Stimulated activated CD4-positive, alpha-beta T cell treated with anti-CD3 and anti-CD28 coated beads, Interleukin-2, amount 100 ng/mL, for 4 hours (primary cell): ENCODE measurements around the gene SLC16A3.

Source experiments
- DNase-seq: peaks from one replicate; pipeline ENCODE4 v3.0.0-alpha.2; 2020; ENCODE audit warnings: low read depth

SLC16A3 gene

DNA sequence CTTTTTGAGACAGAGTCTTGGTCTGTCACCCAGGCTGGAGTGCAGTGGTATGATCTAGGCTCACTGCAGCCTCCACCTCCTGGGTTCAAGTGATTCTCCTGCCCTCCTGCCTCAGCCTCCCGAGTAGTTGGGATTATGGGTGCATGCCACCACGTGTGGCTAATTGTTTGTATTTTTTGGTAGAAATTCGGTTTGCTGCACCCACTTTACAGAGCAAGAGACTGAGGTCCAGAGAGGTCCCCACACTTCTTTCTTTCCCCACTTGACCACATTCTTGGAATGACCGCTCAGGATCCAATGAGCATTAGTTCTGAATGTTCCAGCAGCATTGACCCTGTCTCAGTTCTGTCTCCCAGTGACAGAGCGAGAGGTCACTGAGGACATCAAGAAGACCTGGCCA is 5.3 kb upstream of the SLC16A3 start:
- DNase-seq, result no peak

DNA sequence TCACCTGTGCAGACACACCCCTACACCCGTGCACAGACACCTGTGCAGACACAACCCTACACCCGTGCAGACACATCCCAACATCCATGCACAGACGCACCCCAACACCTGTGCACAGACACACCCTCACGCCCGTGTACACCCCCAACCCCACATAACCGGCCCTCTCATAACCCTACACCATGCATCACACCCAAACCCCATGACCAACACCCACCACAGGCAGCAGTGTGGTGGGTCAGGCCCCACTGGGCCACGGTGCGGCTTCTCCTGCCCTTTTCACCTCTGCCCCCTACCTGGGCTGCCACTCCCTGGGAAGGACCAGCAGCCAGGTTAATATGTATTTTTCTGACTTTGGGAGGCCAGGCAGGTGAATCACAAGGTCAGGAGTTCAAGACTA is 4.2 kb upstream of the SLC16A3 start:
- DNase-seq, result no peak

DNA sequence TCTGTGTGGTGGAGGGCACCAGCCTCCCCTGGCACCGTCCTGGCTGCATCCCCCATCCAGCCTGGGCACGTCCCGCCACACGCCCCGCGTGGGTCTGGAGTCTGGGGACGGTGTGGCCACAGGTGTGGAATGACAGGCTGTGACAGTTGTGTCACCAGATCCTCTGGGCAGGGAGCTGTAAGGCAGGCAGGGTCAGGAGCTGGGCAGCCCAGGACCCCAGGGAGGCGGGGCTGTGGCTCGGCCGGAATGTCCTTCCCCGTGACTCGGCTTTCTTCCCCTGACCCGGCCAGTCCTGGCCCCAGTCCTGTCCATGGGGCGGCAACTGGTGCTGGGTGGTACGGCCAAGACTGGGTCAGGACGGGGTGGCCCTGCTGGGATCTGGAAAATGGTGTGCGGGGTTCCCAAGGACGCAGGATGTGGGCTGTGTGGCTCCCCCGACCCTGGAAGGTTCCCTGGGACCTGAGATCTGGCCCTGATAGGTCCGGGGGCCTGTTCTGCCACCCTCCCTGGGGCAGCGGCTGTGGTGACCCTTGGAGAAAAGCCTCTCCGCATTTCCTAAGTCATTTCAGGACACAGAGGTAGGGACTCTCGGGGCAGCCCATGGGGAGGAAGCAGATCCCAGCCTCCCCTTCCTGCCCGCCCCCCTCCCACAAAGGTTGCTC is 3.3 kb upstream of the SLC16A3 start:
- DNase-seq, result no peak

DNA sequence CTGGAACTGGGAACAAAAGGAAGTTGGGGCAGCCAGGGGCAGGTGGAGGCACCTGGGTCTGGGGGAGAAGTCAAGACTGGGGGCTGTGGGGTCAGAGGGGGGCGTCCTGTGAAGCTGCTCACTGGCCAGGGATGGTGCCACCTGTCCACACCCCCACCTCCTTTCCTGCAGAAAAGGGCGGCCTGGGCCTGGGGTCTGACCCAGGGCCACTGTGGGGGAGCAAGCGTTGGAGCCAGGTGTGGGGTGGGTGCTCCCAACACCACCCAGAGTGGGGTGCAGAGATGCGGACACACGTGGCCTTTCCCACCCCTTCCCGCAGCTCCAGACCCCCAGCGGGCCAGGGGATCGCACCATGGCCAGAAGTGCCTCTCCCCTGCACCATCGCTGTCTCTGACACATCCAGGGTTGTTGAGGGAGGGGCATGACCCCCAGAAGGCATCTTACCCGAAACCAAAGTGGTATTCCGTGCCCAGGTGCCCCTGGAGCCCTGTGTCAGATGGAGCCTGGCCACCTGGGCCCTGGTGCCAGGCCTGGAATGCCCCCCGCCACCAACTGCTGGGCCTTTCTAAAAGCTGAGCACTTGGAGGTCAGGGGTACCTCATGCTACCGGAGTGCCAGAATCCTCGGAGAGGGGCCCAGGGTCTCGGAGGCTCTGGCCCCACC is 2.6 kb upstream of the SLC16A3 start:
- no peak for DNase-seq

DNA sequence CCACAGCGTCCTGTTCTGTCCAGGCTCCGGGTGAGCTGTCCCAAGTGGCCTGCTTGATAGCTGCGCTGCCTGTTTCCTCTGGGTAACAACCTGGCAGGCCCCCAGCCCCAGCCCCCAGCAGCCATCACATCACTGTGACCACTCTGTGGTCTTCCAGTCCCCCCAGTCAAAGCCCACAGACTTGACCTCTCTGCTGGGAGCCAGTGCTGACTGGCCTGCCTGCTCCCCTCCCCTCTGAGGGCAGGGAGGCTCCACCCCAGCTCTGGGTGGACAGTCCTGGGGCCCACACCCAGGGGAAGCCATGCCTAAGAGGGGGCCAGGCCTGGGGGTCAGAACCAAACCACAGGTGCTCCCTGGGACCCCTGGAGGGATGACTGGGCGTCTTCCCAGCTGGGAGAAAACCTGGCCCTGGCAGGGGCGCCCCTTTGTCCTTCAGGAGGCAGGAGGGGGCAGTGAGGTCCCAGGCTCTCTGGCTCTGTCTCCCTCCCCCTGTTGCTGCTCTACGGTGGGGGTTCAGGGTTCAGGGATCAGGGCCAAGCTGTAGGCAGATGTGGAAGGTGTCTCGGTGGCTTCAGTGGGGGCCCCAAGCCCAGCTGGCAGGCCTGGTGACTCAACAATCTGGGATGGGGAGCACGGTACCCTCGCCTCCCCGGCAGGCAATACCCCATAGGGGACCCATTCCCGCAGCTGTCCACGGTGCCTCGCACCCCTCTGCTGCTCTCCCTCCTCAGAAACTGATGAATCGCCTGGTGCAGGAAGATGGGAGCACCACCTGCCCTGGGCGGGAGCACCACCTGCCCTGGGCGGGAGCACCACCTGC is 1.8 kb upstream of the SLC16A3 start:
- DNase-seq, result no peak

DNA sequence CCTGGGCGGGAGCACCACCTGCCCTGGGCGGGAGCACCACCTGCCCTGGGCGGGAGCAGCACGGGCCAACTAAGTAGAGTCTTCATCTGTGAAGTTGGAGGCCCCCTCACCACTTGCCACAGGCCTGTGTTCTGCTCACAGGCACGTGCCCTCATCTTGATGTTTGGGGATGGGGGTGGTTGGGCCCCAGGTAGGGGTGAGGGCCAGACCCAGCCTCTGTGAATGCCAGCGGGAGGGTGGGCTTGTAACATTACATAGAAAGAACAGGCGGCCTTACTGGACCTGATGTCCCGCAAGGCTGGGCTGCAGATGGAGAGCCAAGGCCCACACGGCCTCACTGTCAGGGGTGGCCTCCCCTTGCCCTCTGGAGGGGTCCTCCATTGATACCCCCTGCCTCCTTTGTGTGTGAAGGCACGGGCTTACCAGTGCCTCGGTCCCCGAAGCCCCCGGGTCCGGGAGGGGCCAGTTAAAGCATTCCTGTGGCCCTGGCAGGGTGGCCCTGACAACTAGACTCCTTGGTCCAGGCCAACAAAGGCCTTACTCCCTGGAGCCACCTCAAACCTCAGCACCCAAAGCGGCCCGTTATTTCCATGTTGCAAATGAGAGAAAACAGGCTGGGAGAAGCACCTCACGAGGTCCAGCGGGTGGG is 1.1 kb upstream of the SLC16A3 start:
- no peak for DNase-seq

DNA sequence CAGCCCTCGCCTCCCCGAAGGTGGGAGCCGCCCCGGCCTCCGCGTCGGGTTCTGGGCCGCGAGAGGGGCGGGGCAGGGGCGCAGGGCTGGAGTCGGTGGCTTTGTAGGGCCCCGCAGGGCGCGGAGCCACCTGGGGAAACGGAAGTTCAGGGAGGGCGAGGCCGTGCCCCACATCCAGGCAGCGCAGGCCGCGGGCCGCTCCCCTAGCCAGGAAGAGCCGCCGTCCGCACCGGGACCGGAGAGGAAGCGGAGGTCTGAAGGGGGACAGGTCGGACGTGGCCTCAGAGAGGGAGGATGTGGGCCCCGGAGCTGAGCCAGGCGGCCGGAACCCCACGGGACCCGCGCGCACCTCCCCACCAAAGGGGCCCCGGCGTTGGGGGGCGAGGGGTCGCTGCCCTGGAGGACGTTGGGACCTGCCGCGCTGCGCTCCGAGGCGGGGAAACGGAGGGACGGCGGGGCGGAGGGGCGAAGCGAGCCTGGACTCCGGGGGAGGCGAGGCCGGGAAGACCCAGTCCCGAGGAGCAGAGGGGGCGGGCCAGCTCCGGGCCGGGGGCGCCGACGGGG is 482 bp upstream of the SLC16A3 start:
- DNase-seq, result no peak

DNA sequence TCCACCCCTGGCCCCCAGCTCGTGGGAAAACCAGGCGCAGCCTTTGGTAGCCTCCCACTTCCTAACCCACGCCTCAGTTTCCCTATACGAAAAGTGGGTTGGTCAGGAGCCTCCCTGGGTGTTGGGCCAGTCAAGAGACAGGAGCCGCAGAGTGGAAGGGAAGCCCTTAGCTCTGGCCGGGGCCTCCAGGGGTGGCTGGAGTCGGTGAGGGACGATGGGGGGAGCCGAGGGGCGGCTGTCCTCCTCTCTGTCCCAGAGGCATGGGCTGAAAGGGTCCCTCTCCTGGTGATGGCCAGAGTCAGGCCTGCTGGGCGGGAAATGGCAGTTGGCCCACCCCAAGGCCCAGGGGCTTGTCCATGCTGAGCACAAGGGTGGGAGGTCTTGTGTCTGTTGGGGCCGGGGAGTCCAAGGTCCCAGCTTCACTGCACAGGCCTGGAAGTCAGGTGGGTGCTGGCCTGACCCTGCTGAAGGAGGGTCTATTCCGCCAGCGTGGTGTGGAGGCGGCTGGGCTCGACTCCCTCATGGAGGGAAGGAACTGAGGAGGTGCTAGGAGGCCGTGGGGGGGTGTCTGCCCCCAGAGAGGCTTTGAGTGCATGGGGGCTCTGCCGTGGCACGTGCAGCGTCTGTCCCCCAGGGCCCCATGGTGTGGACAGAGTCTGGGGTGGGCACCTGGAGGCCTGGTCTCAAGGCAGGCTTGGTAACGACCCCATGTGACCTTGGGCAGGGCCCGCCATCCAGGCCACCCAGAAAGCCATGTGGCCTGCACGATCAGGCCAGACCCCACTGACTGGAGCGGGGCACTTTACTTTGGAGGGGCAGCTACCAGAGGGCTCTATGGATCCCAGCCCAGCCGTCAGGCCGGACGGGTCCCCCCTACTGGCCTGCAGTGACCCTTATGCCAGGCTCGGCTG is 1.1 kb downstream of the SLC16A3 start:
- DNase-seq, result no peak

DNA sequence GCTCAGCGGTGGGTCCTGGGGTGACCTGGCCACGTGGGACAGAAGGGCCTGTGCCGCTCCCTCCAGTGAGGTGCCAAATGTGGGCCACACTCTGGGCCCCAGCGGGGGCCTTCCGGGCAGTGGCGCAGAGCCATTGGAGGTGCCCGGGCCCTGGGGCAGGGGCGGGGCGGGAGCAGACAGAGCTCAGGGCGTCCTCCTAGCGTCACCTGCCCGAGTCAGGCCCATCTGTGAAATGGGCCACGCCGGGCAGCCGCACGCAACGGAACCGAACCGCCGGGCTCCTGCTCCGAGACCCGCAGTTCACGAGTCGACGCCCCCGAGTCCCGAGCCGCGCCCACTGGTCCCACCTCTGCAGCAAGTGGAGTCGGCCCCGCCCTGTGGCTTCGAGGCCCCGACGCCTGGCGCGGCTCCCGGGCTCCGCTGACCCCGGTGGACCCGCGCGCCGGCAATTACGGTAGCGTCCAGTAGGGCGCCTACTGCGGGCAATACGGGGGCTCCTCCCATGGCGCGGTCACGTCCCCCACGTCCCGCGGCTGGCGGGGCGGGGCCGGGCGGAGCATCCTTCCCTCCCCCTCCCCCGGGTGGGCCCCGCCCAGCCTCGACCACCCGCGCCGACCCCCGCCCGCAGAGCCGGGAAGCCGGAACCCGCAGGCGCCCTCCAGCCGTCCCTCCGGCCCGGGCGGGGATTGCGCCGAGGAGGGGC is 1.9 kb downstream of the SLC16A3 start:
- no peak for DNase-seq

DNA sequence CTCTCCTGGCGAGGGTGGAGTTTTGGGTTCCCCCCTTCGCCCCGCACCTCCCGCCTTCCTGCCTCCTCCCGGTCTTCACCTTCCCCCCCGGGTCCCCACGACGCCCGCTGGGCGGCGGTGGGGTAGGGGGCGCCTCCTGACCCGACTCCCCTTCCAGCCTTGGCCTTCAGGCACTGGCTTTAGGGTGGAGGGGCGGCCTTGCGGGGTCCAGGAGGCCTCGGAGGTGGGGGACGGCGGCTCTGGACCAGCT is 2.4 kb downstream of the SLC16A3 start:
- DNase-seq, result no peak

DNA sequence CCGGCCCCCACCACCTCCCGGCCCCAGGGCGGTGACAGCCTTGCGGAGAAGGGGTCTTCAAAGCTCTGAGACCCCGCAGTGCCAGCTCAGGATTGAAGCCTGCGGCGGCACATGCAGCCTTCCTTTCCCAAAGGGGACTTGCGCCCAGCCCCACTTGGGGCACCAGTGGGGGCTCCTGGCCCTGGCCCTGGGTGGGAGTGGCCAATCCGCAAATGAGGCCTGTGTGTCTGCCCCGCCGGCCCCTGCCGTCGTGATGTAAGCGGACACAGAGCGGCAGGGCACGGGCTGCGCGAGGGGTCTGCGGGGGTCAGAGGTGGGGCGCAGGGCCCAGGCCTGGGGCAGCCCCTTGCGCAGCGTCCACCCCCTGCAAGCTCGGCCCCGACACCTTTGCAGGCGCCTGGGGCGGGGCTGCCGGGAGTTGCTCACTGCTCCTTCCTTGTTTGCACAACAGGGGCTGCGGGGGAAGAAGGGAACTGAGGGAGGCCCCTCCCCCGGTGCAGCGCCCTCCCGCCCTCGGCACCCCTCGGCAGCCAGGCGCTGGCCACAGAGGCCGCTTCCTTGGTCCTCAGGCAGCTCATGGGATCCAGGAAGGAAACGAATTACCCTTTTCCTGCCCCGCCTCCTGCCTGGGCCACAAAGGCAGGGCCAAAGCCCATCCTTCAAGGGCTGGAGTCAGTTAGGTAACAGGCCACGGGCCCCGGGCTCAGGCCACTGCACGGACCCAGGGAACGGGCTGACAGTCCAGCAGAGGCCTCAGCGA is 2.9 kb downstream of the SLC16A3 start:
- no peak for DNase-seq

DNA sequence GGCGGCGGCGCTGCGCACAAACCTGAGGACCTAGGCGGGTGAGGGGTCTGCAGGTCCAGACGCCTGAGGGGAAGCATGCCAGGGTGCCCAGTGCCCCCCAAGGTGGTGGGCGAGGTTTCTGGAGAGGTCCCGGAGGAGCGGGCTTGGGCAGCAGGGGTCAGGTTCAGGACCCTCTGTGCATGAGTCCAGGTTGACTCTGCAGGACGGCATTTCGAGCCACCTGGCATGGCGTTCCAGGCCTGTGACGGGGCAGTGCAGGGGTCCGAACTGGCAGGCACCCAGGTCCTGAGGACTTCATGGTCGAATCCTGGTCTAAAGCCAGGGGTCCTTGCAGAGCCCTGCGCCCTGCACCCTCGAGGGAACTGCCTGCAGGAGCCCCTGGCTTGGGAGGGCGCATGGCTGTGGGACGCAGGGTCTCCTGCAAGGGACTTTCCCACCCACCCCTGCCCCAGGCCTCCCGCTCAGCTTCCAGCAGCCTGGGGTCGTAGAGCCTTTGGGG is 3.5 kb downstream of the SLC16A3 start:
- DNase-seq, result no peak

DNA sequence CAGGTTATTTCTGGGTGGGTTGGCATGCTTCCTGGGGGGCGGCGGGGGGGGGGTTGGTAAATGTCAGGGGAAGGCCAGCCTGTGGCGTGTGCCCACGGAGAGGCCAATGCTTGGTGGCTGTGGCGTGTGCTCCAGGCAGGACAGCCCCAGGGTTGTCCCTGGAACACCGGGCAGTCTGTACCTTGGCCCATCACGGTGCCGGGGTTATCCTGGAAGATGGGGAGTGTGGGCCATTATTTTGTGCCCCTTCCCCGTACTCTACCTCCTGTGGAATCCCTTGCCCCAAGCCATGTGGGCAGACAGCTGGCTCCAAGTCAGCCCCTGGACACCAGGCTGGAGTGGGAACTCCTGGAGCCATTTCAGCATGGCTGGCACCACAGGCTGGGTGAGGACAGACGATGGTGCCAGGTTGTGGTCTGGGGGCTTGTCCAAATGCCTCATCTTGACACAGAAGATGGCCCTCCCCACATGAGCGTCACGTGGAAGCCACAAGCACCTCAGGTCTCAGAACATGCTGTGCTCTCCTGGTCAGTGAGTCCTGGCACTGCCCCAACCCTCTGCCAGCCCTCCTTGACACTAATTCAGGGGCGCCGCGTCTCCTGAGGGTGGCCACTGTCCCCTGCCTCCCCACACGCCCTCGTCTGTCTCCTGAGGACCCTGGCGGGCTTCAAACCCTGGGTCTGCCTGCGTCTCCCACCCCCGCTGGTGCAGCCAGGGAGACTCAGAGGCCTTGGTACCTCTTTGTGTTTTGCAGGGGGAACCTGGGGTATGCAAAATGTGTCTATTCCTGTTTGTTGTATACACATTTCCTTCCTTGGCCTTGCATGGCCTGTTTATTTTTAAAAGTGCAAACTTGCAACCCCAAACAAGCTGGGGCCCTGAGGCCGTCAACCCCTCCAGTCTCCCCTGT is 4.3 kb downstream of the SLC16A3 start:
- no peak for DNase-seq

DNA sequence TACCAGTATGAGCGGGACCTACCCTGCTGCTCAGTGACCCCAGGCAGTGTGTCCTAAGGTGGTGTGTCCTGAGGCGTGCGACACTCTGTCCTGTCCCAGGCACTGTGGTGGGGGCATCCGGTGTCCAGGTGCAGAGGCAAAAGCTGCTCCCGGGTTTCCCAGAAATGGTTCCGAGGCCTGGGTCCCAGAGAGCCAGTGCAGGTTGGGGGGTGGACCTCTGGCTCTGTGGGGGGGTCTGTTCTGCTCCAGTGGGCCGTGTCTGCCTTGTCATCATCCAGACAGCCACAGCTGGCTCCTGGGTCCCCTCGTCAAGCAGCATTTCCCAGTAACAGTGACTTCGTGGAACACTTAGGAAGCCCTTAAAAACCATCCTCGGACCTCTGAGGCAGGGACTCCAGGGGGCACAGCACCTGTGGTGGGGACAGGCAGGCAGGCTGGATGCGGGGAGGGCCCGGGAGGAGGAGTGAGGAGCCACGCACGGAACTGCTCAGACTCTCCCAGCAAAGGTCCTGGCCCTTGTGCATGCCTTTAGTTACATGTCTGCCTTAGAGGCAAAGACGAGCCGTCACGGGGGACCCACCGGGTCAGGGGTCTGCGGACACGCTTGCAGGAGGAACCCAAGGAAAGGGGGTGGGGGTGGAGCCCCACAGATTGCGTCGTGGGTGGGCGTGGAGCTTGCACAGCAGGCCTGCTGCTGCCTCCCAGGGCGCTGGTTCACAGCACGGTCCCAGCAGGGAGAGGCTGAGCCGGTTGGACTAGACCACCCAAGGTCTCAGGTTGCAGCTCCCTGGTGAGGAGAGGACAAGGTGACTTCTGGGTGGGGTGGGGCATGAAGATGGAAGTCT is 5.6 kb downstream of the SLC16A3 start:
- no peak for DNase-seq

DNA sequence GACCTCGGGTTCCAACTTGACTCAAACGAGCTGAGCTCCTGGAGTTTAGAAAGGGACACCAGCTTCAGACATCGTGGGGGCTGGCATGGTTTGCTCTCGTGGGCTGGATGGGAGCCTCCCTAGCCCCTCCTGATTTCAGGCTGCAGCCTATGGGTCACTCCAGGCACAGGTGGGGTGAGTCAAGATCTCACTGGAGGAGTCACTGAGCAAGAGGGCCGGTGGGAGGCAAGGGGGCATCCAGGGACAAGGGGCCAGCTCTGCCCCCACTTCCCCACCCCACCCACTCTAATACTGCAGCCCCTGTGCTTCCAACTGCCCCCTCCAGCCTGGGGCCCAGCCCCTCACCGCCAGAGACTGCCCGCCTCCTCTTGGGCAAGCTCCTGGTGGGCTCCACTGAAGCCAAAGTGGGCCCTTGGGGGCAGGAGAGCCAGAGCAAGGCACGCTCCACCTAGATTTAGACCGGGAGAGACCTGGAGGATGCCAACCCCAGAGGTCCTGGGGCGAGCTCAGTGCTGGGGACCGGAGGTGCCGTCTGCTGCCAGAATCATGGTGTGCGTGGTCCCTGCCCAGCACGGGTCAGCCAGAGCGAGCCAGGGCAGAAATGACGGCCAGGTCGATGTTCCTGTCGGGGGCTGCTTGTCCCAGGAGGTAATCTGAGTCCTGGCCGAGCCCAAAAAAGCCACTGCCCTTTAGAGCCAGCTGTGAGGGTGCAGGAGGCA is 6.4 kb downstream of the SLC16A3 start:
- DNase-seq, result no peak

DNA sequence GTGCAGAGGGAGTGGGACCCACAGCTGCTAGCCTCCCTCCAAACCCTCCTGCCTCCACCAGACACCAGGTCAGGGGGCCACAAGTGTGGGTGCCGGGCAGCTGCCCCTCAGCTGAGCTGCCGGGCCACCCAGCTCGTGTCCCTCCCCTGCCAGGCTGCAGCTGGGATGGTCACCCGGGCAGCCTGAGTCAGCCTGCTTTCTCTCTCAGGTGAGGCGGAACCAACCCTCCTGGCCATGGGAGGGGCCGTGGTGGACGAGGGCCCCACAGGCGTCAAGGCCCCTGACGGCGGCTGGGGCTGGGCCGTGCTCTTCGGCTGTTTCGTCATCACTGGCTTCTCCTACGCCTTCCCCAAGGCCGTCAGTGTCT is 6.9 kb downstream of the SLC16A3 start:
- DNase-seq, result no peak
